GM18505 (cell line): ENCODE data around the gene MVB12B.

Experiments
- ATAC-seq: cut with Tn5 transposase; IDR thresholded peaks from one replicate; pipeline ENCODE4 v1.9.1; 2021; ENCODE audit not compliant: unreplicated experiment
- POLR2A ChIP-seq: IDR thresholded peaks from 4 replicates; pipeline ENCODE4 v1.6.1; 2011; ENCODE audit warnings: borderline replicate concordance; ENCODE audit not compliant: insufficient read depth, insufficient read length; ENCODE audit errors: extremely low read depth

Gene MVB12B

GRCh38 chr9:126421567-126422428, 95.2 kb downstream of the MVB12B start:
- TF ChIP-seq POLR2A: no peak
- no peak for ATAC-seq

GRCh38 chr9:126423142-126423915, 96.7 kb downstream of the MVB12B start:
- no peak for ATAC-seq

GRCh38 chr9:126423916-126424185, 97.2 kb downstream of the MVB12B start:
- ATAC-seq: no peak
- TF ChIP-seq POLR2A: no peak

More at GRCh38 chr9:126423142-126423915, 96.7 kb downstream of the MVB12B start:
- no peak for TF ChIP-seq POLR2A

DNA sequence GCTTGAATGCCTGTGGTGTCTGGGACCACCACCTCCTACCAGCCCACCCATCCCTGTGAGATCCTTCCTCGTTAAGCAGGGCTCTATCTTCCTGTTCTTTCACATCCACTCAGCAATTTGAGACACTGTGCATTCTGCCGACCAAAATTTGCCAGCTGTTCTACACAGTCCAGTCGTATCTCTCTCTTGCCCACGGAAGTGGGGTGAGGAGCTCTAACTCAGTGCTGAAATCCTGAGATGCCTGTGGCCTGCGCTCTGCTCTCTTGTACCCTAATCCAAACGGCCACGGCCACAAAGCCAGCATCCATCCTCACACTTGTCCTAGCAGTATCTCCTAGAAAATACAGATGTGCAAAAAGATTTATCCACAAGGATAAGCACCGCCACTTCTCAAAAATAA, 97.9 kb downstream of the MVB12B start:
- no peak for ATAC-seq
- no peak for TF ChIP-seq POLR2A

DNA sequence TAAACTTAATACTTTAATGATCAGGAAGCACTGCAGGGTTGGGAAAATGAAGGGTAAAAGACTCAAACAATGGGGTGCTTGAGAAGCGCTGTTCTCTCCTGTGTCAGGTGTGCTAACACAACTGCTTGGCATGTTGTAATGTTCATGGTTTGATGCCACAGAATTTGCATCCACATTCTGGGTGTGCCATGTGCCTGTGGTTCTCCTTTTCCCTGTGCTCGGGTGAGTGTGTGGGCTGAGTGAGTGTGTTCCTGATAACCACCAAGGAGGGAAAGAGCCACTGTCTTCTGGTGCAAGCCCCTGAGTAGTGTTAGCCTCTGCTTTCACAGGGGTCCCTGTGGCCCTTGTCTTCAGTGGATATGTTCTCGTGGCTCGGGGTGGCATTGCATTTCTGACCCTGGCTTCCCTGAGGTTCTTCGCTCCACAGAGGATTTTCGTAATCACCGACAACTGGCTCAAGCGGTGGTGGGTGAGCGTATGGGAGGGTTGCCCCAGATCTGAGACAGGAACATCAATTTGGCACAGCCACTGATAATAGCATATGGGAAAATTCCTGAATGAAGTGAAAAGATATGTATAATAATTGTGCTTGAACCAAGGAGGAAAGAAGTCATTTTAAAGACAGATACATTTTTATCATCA, 102.0 kb downstream of the MVB12B start:
- no peak for ATAC-seq
- TF ChIP-seq POLR2A: no peak

DNA sequence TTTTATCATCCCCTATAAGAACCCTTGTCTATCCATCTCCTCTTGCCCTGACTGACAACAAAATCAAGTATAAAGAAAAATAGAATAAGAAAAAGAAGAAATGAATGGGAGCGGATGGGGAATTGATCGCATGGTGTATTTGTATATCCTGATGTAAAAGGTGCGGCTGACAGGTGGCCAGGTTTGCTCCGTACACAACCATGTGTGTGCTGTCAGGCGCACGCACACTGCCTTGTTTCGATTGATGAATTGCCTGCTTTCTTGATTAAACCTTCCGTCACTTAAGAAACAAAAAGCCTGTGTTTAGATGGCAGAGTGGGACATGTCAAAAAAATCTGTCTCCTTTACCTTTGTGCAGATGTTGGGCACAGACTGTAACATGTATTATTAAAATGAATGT, 102.6 kb downstream of the MVB12B start:
- TF ChIP-seq POLR2A: no peak
- ATAC-seq: no peak

GRCh38 chr9:126430124-126430523, 103.5 kb downstream of the MVB12B start:
- no peak for ATAC-seq
- no peak for TF ChIP-seq POLR2A

- no peak for ATAC-seq
- TF ChIP-seq POLR2A: no peak
Measured at GRCh38 chr9:126431077-126431742, 104.6 kb downstream of the MVB12B start.

GRCh38 chr9:126432659-126433058, 106.0 kb downstream of the MVB12B start:
- TF ChIP-seq POLR2A: no peak
- ATAC-seq: no peak

GRCh38 chr9:126435105-126435504, 108.5 kb downstream of the MVB12B start:
- no peak for ATAC-seq
- TF ChIP-seq POLR2A: no peak

DNA sequence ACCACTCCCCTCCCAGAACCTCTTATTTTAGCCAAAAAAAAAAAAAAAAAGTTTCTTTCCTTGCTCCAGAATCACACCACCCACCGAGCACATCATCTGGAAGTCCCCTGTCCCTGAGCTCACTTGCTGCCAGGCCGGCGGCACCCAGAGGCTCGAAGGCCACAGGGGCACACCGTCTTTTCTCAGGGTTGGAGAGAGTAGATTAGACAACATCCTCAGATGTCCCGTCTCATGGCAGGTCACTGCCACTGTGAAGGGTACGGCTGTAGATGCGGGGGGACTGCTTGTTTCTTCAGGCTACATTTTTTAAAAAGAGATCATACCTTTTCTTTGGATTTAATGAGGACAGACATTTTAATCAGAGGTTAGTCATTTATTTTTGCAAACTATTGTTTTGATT, 109.0 kb downstream of the MVB12B start:
- no peak for TF ChIP-seq POLR2A
- ATAC-seq: no peak

DNA sequence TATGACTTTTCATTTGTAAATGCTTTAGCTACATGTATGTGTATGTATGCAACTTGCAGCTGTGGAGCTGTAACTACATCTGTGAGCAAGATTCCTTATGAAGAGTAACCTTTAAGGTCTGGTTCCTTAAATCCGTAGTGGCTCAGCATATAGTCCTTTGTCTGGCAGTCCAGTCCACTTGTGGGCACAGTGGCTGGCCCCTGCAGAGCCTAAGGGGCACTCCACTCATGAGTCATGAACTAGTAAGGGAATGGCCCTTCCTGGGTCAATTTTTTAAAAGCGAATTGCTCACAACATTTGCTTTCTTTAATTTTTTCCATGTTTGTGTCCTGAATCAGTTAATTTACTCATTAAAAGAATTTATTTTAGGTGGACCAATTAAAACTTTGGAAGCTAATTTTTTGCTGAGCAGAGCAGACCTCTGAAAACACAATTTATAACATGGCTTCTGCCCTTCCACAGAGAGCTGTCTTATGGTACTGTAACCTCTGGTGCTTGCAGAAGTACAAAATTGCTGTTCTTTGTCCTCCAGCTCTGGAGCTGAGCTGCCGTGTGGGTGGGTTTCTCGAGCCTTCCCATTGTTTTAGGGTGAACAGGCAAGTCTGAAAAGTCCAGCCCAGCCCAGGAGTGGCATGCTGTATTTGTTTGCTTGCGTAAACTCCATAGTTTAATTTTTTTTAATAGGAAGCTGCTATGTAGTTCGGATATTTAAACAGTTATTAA, 110.1 kb downstream of the MVB12B start:
- no peak for ATAC-seq
- no peak for TF ChIP-seq POLR2A

GRCh38 chr9:126437268-126437666, 110.6 kb downstream of the MVB12B start:
- TF ChIP-seq POLR2A: no peak
- no peak for ATAC-seq
